ENCODE measurements around the gene GRAP2.

- TF ChIP-seq POLR2AphosphoS5 (IDR thresholded peaks at IDR 0.05; ENCODE audit: insufficient read depth, low read depth, low read length) (no peak), POLR2A (IDR thresholded peaks at IDR 0.05; ENCODE audit: low read depth, low read length) (no peak), EZH2 (IDR thresholded peaks at IDR 0.05; ENCODE audit: borderline replicate concordance, low read depth, low read length, severe bottlenecking) (no peak), JUN (IDR thresholded peaks at IDR 0.05; ENCODE audit: borderline replicate concordance, insufficient read depth, insufficient read length, low read depth) (no peak), MYC (IDR thresholded peaks at IDR 0.05; ENCODE audit: low read depth, low read length) (no peak), FOS (IDR thresholded peaks at IDR 0.05; ENCODE audit: borderline replicate concordance, insufficient read depth, low read length) (no peak), GATA2 (IDR thresholded peaks at IDR 0.05; ENCODE audit: insufficient read depth, insufficient read length, low read depth, low read length) (no peak)
- TF ChIP-seq, protein P1, sequence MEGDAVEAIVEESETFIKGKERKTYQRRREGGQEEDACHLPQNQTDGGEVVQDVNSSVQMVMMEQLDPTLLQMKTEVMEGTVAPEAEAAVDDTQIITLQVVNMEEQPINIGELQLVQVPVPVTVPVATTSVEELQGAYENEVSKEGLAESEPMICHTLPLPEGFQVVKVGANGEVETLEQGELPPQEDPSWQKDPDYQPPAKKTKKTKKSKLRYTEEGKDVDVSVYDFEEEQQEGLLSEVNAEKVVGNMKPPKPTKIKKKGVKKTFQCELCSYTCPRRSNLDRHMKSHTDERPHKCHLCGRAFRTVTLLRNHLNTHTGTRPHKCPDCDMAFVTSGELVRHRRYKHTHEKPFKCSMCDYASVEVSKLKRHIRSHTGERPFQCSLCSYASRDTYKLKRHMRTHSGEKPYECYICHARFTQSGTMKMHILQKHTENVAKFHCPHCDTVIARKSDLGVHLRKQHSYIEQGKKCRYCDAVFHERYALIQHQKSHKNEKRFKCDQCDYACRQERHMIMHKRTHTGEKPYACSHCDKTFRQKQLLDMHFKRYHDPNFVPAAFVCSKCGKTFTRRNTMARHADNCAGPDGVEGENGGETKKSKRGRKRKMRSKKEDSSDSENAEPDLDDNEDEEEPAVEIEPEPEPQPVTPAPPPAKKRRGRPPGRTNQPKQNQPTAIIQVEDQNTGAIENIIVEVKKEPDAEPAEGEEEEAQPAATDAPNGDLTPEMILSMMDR (IDR thresholded peaks at IDR 0.05; ENCODE audit: extremely low read depth in 1 of 2, insufficient read depth in 1 of 2, low read depth in 1 of 2, low read length in 2 of 2): no peak
- TF ChIP-seq, protein P2, sequence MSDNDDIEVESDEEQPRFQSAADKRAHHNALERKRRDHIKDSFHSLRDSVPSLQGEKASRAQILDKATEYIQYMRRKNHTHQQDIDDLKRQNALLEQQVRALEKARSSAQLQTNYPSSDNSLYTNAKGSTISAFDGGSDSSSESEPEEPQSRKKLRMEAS (IDR thresholded peaks at IDR 0.05; ENCODE audit: insufficient read depth, insufficient read length): no peak
These were observed 83.1 kb downstream of the GRAP2 start for GRCh38 chr22:39984006-39984405.

Data from endothelial cell of umbilical vein (primary cell).